HL-60 (cell line): ENCODE results near the gene SLC6A6.

Experiments used
- CTCF ChIP-seq: IDR thresholded peaks from one replicate; pipeline ENCODE4 v1.5.1; 2011; ENCODE audit warnings: low read length, control low read depth, inconsistent platforms; ENCODE audit not compliant: insufficient read depth
- POLR2AphosphoS5 ChIP-seq: IDR thresholded peaks from 2 replicates; pipeline ENCODE4 v1.6.1; 2012; ENCODE audit warnings: low read depth
- SPI1 ChIP-seq: IDR thresholded peaks from 2 replicates; pipeline ENCODE4 v1.6.1; 2012; ENCODE audit warnings: low read depth, mild to moderate bottlenecking, borderline replicate concordance
- TF ChIP-seq, protein P1 (sequence below): IDR thresholded peaks from 2 replicates; pipeline ENCODE4 v1.6.1; 2012; ENCODE audit warnings: low read depth; ENCODE audit not compliant: insufficient replicate concordance

DNA sequence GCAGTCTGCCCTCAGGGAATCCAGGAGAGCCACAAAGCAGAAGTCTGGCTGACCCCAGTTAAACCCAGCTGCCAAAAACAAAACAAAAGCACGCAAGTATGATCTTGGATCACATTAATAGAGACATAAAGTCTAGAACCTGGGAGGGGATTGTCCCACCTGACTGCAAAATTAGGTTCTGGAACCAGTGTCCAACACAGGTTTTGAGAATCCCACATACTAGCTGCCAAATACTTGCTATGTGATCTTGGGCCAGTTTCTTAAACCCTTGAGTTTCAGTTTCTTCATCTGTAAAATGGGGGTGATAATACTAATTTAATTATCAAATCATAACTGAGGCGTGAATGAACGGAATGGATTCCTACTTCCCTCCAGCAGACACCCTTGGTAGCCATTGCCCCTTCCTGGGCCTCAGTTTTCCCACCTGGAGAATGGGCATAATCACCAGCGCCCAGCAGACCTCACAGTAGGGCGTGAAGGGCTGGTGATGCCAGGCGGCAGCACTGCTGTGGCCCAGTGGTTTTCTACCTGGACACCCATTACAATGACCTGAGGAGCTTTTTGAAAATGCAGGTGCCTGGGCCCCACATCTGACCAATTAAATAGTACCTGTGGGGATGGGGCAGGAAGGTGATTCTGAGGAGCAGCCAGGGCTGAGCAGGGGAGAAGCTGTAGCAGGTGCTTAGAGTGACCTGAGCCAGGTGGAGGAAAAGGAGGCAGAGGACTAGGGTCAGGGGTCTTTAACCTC is 105.5 kb downstream of the SLC6A6 start:
- TF ChIP-seq CTCF (no peak), POLR2AphosphoS5 (no peak), SPI1 (no peak)
- TF ChIP-seq, protein P1, sequence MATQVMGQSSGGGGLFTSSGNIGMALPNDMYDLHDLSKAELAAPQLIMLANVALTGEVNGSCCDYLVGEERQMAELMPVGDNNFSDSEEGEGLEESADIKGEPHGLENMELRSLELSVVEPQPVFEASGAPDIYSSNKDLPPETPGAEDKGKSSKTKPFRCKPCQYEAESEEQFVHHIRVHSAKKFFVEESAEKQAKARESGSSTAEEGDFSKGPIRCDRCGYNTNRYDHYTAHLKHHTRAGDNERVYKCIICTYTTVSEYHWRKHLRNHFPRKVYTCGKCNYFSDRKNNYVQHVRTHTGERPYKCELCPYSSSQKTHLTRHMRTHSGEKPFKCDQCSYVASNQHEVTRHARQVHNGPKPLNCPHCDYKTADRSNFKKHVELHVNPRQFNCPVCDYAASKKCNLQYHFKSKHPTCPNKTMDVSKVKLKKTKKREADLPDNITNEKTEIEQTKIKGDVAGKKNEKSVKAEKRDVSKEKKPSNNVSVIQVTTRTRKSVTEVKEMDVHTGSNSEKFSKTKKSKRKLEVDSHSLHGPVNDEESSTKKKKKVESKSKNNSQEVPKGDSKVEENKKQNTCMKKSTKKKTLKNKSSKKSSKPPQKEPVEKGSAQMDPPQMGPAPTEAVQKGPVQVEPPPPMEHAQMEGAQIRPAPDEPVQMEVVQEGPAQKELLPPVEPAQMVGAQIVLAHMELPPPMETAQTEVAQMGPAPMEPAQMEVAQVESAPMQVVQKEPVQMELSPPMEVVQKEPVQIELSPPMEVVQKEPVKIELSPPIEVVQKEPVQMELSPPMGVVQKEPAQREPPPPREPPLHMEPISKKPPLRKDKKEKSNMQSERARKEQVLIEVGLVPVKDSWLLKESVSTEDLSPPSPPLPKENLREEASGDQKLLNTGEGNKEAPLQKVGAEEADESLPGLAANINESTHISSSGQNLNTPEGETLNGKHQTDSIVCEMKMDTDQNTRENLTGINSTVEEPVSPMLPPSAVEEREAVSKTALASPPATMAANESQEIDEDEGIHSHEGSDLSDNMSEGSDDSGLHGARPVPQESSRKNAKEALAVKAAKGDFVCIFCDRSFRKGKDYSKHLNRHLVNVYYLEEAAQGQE = no peak
